D721Med (cell line): ENCODE measurements around the gene PHLDA2.

Experiments used
- DNase-seq: peaks from one replicate; pipeline ENCODE4 v3.0.0; 2011; ENCODE audit warnings: low spot score; ENCODE audit not compliant: insufficient read length
- FAIRE-seq: peaks from 2 replicates; lab custom pipeline; 2011; peaks lifted over from hg19 to GRCh38; lab: Jason Lieb, UNC
- CTCF ChIP-seq: IDR thresholded peaks from 2 replicates; pipeline ENCODE4 v1.5.1; 2012; ENCODE audit warnings: mild to moderate bottlenecking, control low read depth; ENCODE audit not compliant: insufficient read depth; ENCODE audit errors: missing control alignments

Gene PHLDA2

GRCh38 chr11:2886191-2886894, 42.9 kb downstream of the PHLDA2 start:
- no peak for DNase-seq
- no peak for FAIRE-seq
- peak; percentile 18 for TF ChIP-seq CTCF

GRCh38 chr11:2885678-2886081, 43.5 kb downstream of the PHLDA2 start, which contains the start of gene CDKN1C:
Gene CDKN1C (minus strand): TSS chr11:2885775. CDS start chr11:2885456, 319 bp downstream.
- no peak for TF ChIP-seq CTCF
- FAIRE-seq (no peak), DNase-seq (peak; percentile 62)

GRCh38 chr11:2885017-2885677, 44.1 kb downstream of the PHLDA2 start:
- peak; percentile 24 for TF ChIP-seq CTCF
- no peak for DNase-seq

GRCh38 chr11:2883979-2884815, 45.0 kb downstream of the PHLDA2 start:
- DNase-seq: no peak
- no peak for TF ChIP-seq CTCF
- no peak for FAIRE-seq

More at GRCh38 chr11:2885017-2885677, 44.1 kb downstream of the PHLDA2 start:
- FAIRE-seq: no peak

- no peak for FAIRE-seq
Observed at GRCh38 chr11:2883640-2883978, 45.6 kb downstream of the PHLDA2 start.

More at GRCh38 chr11:2883640-2883978, 45.6 kb downstream of the PHLDA2 start:
- TF ChIP-seq CTCF: no peak
- no peak for DNase-seq
